ENCODE measurements around the gene FLT3LG. TPM values are rescaled to one million over a fixed set of nuclear protein-coding genes. Genes with fewer than 3 reads are reported as not detected.
A peak's percentile ranks its signal among the peaks of the same experiment; 100 is the strongest.

The FLT3LG gene
- total and polyA plus RNA-seq, 9 of the 15 experiments (the other 6 are each of a cell fraction or from before 2014, with no cell fraction given) = 0.31 to 6.4 (median 1.1) TPM

DNA sequence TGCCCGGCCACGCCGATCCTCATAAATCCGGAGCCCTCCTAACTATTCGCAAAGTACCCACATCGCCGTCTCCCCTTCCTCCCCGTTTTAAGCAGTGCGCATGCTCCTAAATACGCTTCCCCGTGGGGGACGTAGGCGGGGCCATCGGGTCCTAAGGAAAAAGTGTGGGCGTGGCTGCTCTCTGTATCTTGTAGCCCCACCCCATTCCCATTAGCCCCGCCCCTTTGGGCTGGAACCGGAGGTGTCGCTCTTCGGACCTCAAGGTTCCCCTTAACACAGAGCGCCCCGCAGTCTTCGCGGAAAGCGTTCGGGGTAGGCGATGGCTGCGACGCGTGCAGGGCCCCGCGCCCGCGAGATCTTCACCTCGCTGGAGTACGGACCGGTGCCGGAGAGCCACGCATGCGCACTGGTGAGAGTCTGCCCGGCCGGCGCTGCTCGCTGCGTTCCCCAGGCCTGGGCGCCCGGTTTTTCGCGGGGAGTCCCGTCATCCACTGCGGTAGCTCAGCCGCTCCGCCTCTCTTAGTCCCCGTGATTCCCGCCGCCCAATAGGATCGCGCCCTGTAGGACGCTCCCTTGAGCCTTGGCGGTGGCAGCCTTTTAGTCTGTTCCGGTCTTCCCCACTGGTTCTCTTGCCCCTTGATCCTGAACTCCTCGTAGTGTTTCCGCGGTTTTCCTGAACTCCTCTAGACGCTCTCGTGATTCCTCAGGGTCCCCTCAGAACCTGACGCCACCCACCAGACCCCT lies 20.8 kb upstream of the FLT3LG start, which contains the start of gene ALDH16A1 (continued):
- no peak for TF ChIP-seq SETDB1 (IDR thresholded peaks at IDR 0.05; ENCODE audit: low read length)
- TF ChIP-seq NCOR1 (IDR thresholded peaks at IDR 0.05) = no peak; the same call in 1 of the 2 replicates
- TF ChIP-seq POLR3A (IDR thresholded peaks at IDR 0.05; ENCODE audit: borderline replicate concordance, extremely low read depth, insufficient read depth, insufficient read length) = peak; percentile 2
- TF ChIP-seq IRF2 (CRISPR knock-in tag; IDR thresholded peaks at IDR 0.05) = no peak
- TF ChIP-seq, protein P1, sequence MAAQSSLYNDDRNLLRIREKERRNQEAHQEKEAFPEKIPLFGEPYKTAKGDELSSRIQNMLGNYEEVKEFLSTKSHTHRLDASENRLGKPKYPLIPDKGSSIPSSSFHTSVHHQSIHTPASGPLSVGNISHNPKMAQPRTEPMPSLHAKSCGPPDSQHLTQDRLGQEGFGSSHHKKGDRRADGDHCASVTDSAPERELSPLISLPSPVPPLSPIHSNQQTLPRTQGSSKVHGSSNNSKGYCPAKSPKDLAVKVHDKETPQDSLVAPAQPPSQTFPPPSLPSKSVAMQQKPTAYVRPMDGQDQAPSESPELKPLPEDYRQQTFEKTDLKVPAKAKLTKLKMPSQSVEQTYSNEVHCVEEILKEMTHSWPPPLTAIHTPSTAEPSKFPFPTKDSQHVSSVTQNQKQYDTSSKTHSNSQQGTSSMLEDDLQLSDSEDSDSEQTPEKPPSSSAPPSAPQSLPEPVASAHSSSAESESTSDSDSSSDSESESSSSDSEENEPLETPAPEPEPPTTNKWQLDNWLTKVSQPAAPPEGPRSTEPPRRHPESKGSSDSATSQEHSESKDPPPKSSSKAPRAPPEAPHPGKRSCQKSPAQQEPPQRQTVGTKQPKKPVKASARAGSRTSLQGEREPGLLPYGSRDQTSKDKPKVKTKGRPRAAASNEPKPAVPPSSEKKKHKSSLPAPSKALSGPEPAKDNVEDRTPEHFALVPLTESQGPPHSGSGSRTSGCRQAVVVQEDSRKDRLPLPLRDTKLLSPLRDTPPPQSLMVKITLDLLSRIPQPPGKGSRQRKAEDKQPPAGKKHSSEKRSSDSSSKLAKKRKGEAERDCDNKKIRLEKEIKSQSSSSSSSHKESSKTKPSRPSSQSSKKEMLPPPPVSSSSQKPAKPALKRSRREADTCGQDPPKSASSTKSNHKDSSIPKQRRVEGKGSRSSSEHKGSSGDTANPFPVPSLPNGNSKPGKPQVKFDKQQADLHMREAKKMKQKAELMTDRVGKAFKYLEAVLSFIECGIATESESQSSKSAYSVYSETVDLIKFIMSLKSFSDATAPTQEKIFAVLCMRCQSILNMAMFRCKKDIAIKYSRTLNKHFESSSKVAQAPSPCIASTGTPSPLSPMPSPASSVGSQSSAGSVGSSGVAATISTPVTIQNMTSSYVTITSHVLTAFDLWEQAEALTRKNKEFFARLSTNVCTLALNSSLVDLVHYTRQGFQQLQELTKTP (IDR thresholded peaks at IDR 0.05; ENCODE audit: low read depth in 1 of 2, partially characterized antibody in 2 of 2) = peak; percentile 84 to 86
- TF ChIP-seq ZNF121 (CRISPR knock-in tag; conservative IDR thresholded peaks at IDR 0.05) = no peak
- no peak for TF ChIP-seq ZNF124 (CRISPR knock-in tag; IDR thresholded peaks at IDR 0.05)
- no peak for TF ChIP-seq RBM22 (IDR thresholded peaks at IDR 0.05; ENCODE audit: low read depth, low read length, poor library complexity, severe bottlenecking)
- TF ChIP-seq MECOM (CRISPR knock-in tag; IDR thresholded peaks at IDR 0.05) = no peak
- TF ChIP-seq, protein P2, sequence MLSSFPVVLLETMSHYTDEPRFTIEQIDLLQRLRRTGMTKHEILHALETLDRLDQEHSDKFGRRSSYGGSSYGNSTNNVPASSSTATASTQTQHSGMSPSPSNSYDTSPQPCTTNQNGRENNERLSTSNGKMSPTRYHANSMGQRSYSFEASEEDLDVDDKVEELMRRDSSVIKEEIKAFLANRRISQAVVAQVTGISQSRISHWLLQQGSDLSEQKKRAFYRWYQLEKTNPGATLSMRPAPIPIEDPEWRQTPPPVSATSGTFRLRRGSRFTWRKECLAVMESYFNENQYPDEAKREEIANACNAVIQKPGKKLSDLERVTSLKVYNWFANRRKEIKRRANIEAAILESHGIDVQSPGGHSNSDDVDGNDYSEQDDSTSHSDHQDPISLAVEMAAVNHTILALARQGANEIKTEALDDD (IDR thresholded peaks at IDR 0.05) = no peak
- no peak for TF ChIP-seq PHF21A (IDR thresholded peaks at IDR 0.05; ENCODE audit: borderline replicate concordance, low read depth)
- no peak for TF ChIP-seq SMAD4 (CRISPR knock-in tag; conservative IDR thresholded peaks at IDR 0.05)
- TF ChIP-seq CBX8 (IDR thresholded peaks at IDR 0.05; ENCODE audit: borderline replicate concordance, extremely low read depth, low read depth, low read length, poor library complexity, severe bottlenecking) = no peak
- TF ChIP-seq ZNF695 (CRISPR knock-in tag; IDR thresholded peaks at IDR 0.05) = no peak
- no peak for TF ChIP-seq STAG1 (CRISPR knock-in tag; IDR thresholded peaks at IDR 0.05; ENCODE audit: borderline replicate concordance)
- no peak for TF ChIP-seq ZBTB33 (CRISPR knock-in tag; IDR thresholded peaks at IDR 0.05)
- no peak for TF ChIP-seq CBX5 (IDR thresholded peaks at IDR 0.05; ENCODE audit: borderline replicate concordance, low read depth)
- TF ChIP-seq ZNF778 (CRISPR knock-in tag; IDR thresholded peaks at IDR 0.05) = no peak
- TF ChIP-seq ZBED1 (IDR thresholded peaks at IDR 0.05) = 0 out of 2 replicates have a peak, but pooled peaks have one; percentile 49
- TF ChIP-seq CC2D1A (IDR thresholded peaks at IDR 0.05) = no peak
- TF ChIP-seq GTF2F1 (IDR thresholded peaks at IDR 0.05; ENCODE audit: low read depth, low read length) = peak; percentile 61; the same call in 1 of the 2 replicates
- peak; percentile 17 for TF ChIP-seq SAP30 (IDR thresholded peaks at IDR 0.05; ENCODE audit: borderline replicate concordance, insufficient read depth, low read depth, low read length, poor library complexity, severe bottlenecking)
